Activated B cell treated with CpG ODN at 0.5 μM for 24 hours (primary cell): ENCODE data around the gene NPAS3. TPM values are rescaled to one million over a fixed set of nuclear protein-coding genes. Genes with fewer than 3 reads are reported as not detected.

Experiments used
- ATAC-seq: fragments of 200-7000 bp; cut with Tn5 transposase; one replicate; pipeline ENCODE4 v1.10.0; 2021; ENCODE audit warnings: low read depth, mild to moderate bottlenecking, moderate library complexity
- CTCF ChIA-PET: fragments of 350-600 bp; sonication (Branson Sonifier 250); formaldehyde crosslinking; loops from one replicate; lab custom pipeline; 2021; ENCODE audit warnings: antibody characterized with exemption; lab: Charles Lee
- POLR2A ChIA-PET: fragments of 350-600 bp; sonication (Branson Sonifier 250); formaldehyde crosslinking; loops from one replicate; lab custom pipeline; 2021; ENCODE audit warnings: antibody characterized with exemption; lab: Charles Lee
- DNase-seq: peaks from one replicate; pipeline ENCODE4 v3.0.0; 2022
- H3K27ac Mint-ChIP-seq: one replicate; pipeline ENCODE4 v1.8.0; 2020; ENCODE audit warnings: mixed read lengths
- H3K27me3 Mint-ChIP-seq: one replicate; pipeline ENCODE4 v1.8.0; 2021; ENCODE audit warnings: mixed read lengths
- H3K36me3 Mint-ChIP-seq: one replicate; pipeline ENCODE4 v1.8.0; 2021; ENCODE audit warnings: low read depth, mixed read lengths
- H3K4me1 Mint-ChIP-seq: one replicate; pipeline ENCODE4 v1.8.0; 2021; ENCODE audit warnings: mixed read lengths
- H3K4me3 Mint-ChIP-seq: one replicate; pipeline ENCODE4 v1.8.0; 2020; ENCODE audit warnings: mild to moderate bottlenecking, mixed read lengths
- H3K9me3 Mint-ChIP-seq: one replicate; pipeline ENCODE4 v1.8.0; 2020; ENCODE audit warnings: mixed read lengths
- intact Hi-C: fragments of 100-400 bp; cut with micrococcal nuclease; formaldehyde crosslinking; loops from one replicate; pipeline ENCODE4 v1.15.1; 2024
- total RNA-seq: library from RNA; stranded (reverse); gene quantifications from 2 replicates; pipeline ENCODE4 v1.2.3, GENCODE V29; 2022
- TF ChIP-seq, protein P1 (sequence below): fragments of 200-600 bp; IDR thresholded peaks from one replicate; pipeline ENCODE4 v1.8.0; 2022; ENCODE audit warnings: antibody characterized with exemption, mild to moderate bottlenecking

NPAS3 gene
- total RNA-seq, 1 donor from 2014 or later, result not detected

DNA sequence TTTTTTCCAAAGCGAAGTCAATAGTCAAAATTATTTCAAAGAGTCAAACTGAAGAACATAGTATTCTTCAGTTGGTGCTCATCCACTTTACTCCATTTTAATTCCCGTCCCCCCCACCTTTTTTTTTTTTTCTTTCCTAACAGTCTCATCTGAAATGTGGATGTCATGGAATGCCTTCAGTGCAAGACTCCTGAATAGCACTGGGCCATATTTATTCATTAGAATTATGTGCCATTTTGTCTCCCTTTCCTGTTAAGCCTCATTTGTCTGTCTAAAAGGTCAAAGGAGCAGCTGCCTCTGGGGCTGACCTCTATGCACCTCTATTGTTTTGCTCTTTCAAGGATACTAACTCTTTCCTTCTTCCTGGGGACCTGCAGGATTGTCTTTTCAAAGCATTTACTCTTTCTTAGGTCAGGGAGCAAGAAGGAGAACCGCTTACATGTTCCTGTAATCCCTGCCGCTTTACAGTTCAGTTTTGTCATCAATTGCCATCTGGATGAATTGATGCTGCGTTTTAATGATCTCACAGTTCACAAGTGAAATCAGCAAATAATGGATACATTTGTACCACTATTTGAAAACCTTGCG is 310.6 kb downstream of the NPAS3 start:
- Mint-ChIP-seq H3K4me3 (no peak overlapping the region), H3K27me3 (no peaks in the 10 kb centered on the region), H3K27ac (no peak overlapping the region), H3K4me1 (no peaks in the 10 kb centered on the region), H3K9me3 (peaks cover 2% of the 10 kb centered on the region), H3K36me3 (no peaks in the 10 kb centered on the region)
- ChIA-PET POLR2A (no interaction called here), CTCF (no interaction called here)
- intact Hi-C loops, result no loop called here
- DNase-seq (no peak), ATAC-seq (no peak)
- TF ChIP-seq, protein P1, sequence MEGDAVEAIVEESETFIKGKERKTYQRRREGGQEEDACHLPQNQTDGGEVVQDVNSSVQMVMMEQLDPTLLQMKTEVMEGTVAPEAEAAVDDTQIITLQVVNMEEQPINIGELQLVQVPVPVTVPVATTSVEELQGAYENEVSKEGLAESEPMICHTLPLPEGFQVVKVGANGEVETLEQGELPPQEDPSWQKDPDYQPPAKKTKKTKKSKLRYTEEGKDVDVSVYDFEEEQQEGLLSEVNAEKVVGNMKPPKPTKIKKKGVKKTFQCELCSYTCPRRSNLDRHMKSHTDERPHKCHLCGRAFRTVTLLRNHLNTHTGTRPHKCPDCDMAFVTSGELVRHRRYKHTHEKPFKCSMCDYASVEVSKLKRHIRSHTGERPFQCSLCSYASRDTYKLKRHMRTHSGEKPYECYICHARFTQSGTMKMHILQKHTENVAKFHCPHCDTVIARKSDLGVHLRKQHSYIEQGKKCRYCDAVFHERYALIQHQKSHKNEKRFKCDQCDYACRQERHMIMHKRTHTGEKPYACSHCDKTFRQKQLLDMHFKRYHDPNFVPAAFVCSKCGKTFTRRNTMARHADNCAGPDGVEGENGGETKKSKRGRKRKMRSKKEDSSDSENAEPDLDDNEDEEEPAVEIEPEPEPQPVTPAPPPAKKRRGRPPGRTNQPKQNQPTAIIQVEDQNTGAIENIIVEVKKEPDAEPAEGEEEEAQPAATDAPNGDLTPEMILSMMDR, result no peak

DNA sequence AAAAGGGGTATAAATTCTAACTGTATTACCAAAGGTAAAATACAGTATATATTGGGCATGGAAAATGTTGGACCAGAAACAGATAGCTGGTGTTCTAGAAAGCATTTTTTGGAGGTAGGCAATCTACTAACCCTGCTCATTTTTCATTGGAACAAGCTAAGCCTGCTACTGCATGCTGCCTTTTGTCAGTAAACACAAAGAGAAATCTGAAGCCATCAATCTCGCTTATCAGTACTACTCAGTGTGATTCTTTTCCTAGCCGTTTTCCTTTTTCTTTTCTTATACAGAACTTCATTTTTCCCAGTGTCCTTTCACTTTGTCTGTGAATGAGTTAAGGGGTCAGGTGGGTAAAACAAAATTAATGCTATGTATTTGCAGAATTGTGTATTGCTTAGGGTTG is 312.3 kb downstream of the NPAS3 start:
- no peaks in the 10 kb centered on the region for H3K36me3 Mint-ChIP-seq
- H3K9me3 Mint-ChIP-seq, result no peaks in the 10 kb centered on the region
- DNase-seq (no peak), ATAC-seq (no peak)
- ChIA-PET CTCF (no interaction called here), POLR2A (no interaction called here)
- H3K27ac Mint-ChIP-seq, result no peak overlapping the region
- TF ChIP-seq, protein P1, result no peak
- H3K4me1 Mint-ChIP-seq, result no peaks in the 10 kb centered on the region
- no peak overlapping the region for H3K4me3 Mint-ChIP-seq
- H3K27me3 Mint-ChIP-seq, result no peaks in the 10 kb centered on the region
- intact Hi-C loops, result no loop called here

DNA sequence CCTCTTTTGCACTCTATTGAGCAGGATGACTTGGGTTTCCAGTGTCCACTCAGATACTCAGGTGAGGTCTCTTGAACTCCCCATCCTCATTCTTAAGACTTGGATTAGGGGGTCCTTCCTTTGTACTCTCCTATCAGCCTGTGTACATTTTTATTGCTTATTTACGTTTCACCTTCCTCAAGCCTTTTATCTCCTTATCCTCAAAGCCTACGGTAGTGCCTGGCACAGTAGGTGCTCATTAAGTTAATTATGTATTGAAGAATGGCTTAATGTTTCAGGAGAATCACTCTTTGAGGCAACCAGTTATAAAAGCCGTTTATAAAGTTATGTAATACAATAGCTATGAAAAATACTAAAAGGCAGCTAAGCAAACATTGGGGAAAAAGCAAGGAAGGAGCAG is 315.7 kb downstream of the NPAS3 start:
- Mint-ChIP-seq H3K36me3 (no peaks in the 10 kb centered on the region), H3K4me1 (no peaks in the 10 kb centered on the region), H3K9me3 (no peaks in the 10 kb centered on the region), H3K27me3 (no peaks in the 10 kb centered on the region), H3K27ac (no peak overlapping the region), H3K4me3 (no peak overlapping the region)
- intact Hi-C loops, result no loop called here
- ATAC-seq (no peak), DNase-seq (no peak)
- CTCF ChIA-PET, result no interaction called here
- POLR2A ChIA-PET, result no interaction called here
- TF ChIP-seq, protein P1, result no peak

DNA sequence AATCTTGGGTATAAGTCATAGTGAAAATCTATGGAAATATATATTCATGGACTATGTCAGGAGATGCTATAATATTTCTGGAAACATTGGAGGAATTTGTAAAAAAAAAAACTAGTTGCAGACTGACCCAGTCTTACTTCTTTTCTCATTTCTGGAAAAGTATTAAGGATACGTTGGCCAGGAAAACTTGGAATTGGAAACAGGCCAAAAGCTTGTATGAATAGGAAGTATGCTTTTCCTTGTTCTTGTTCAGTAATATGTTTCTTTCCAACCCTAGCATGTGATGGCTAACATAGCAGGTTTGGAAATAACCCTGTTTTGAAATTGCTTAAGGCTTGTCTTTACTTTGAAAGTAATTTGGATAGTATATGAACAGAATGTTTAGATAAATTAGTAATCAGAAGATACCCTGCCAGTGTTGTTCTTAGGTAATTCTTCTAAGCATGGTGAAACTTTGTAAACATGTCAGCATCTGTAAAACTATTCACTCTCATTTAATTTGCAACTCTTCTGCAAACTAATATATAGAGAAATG is 316.2 kb downstream of the NPAS3 start:
- CTCF ChIA-PET, result no interaction called here

DNA sequence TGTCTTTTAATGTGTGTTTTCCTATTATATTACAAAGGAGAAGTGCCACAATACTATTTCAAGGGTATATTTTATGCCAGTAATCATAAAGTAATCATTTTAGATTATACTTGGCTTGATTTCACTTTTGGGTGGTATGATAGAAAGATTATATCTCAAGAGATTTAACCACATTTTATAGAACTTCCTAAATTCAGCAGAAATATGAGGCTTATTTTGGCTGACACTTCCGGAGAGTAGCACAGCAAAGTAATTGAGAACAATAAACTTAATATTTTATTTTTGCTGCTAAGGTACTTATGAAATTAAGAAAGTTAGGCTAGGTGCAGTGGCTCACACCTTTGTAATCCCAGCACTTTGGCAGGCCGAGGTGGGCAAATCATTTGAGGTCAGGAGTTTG is 319.1 kb downstream of the NPAS3 start:
- Mint-ChIP-seq H3K27me3 (no peaks in the 10 kb centered on the region), H3K27ac (no peak overlapping the region), H3K4me3 (no peak overlapping the region), H3K9me3 (no peaks in the 10 kb centered on the region), H3K4me1 (no peaks in the 10 kb centered on the region), H3K36me3 (no peaks in the 10 kb centered on the region)
- DNase-seq (no peak), ATAC-seq (no peak)
- ChIA-PET POLR2A (no interaction called here), CTCF (no interaction called here)
- TF ChIP-seq, protein P1, result no peak
- intact Hi-C loops, result no loop called here

More for the DNA sequence above, 316.2 kb downstream of the NPAS3 start:
- no peak for DNase-seq
- Mint-ChIP-seq H3K36me3 (no peaks in the 10 kb centered on the region), H3K4me1 (no peaks in the 10 kb centered on the region), H3K27ac (no peak overlapping the region), H3K27me3 (no peaks in the 10 kb centered on the region), H3K4me3 (no peak overlapping the region), H3K9me3 (no peaks in the 10 kb centered on the region)
- TF ChIP-seq, protein P1, result no peak
- intact Hi-C loops, result no loop called here
- POLR2A ChIA-PET, result no interaction called here
- ATAC-seq, result no peak
